ENCODE data around the gene TRRAP.

TRRAP gene

GRCh38 chr7:98985945-98986344, 107.6 kb downstream of the TRRAP start:
- DNase-seq, result no peak
- no peak for TF ChIP-seq GATA1 (IDR thresholded peaks at IDR 0.05; ENCODE audit: low read depth, low read length)

GRCh38 chr7:98988641-98989040, 110.3 kb downstream of the TRRAP start:
- TF ChIP-seq POLR2A (IDR thresholded peaks at IDR 0.05; ENCODE audit: low read length) (no peak), GATA1 (IDR thresholded peaks at IDR 0.05; ENCODE audit: low read depth, low read length) (no peak)
- no peak for DNase-seq

- TF ChIP-seq GATA1 (IDR thresholded peaks at IDR 0.05; ENCODE audit: low read depth, low read length) (no peak), POLR2A (IDR thresholded peaks at IDR 0.05; ENCODE audit: low read length) (no peak)
Measured at GRCh38 chr7:98990356-98990755, 112.0 kb downstream of the TRRAP start.

GRCh38 chr7:98991141-98991540, 112.8 kb downstream of the TRRAP start:
- DNase-seq, result no peak
- TF ChIP-seq POLR2A (IDR thresholded peaks at IDR 0.05; ENCODE audit: low read length), result no peak
- no peak for TF ChIP-seq GATA1 (IDR thresholded peaks at IDR 0.05; ENCODE audit: low read depth, low read length)

More at GRCh38 chr7:98990356-98990755, 112.0 kb downstream of the TRRAP start:
- no peak for DNase-seq

- no peak for DNase-seq
- no peak for TF ChIP-seq POLR2A (IDR thresholded peaks at IDR 0.05; ENCODE audit: low read length)
- TF ChIP-seq GATA1 (IDR thresholded peaks at IDR 0.05; ENCODE audit: low read depth, low read length), result no peak
Measured at GRCh38 chr7:98992076-98992475, 113.7 kb downstream of the TRRAP start.

- no peak for TF ChIP-seq GATA1 (IDR thresholded peaks at IDR 0.05; ENCODE audit: low read depth, low read length)
- TF ChIP-seq POLR2A (IDR thresholded peaks at IDR 0.05; ENCODE audit: low read length), result no peak
- DNase-seq, result no peak
Measured at GRCh38 chr7:98993024-98993897, 114.9 kb downstream of the TRRAP start.

- TF ChIP-seq POLR2A (IDR thresholded peaks at IDR 0.05; ENCODE audit: low read length), result no peak
- TF ChIP-seq GATA1 (IDR thresholded peaks at IDR 0.05; ENCODE audit: low read depth, low read length), result no peak
Measured at GRCh38 chr7:98994046-98994944, 116.0 kb downstream of the TRRAP start.

GRCh38 chr7:98995111-98995510, 116.8 kb downstream of the TRRAP start:
- TF ChIP-seq GATA1 (IDR thresholded peaks at IDR 0.05; ENCODE audit: low read depth, low read length), result no peak
- no peak for TF ChIP-seq POLR2A (IDR thresholded peaks at IDR 0.05; ENCODE audit: low read length)
- DNase-seq, result no peak

More at GRCh38 chr7:98994046-98994944, 116.0 kb downstream of the TRRAP start:
- DNase-seq, result no peak

- TF ChIP-seq GATA1 (IDR thresholded peaks at IDR 0.05; ENCODE audit: low read depth, low read length) (no peak), POLR2A (IDR thresholded peaks at IDR 0.05; ENCODE audit: low read length) (no peak)
- DNase-seq, result no peak
Measured at GRCh38 chr7:98995523-98996149, 117.3 kb downstream of the TRRAP start.

- TF ChIP-seq POLR2A (IDR thresholded peaks at IDR 0.05; ENCODE audit: low read length), result no peak
- no peak for TF ChIP-seq GATA1 (IDR thresholded peaks at IDR 0.05; ENCODE audit: low read depth, low read length)
Measured at GRCh38 chr7:98996150-98996552, 117.8 kb downstream of the TRRAP start.

GRCh38 chr7:98997846-98998245, 119.5 kb downstream of the TRRAP start:
- no peak for DNase-seq
- TF ChIP-seq POLR2A (IDR thresholded peaks at IDR 0.05; ENCODE audit: low read length) (no peak), GATA1 (IDR thresholded peaks at IDR 0.05; ENCODE audit: low read depth, low read length) (no peak)

More at GRCh38 chr7:98996150-98996552, 117.8 kb downstream of the TRRAP start:
- DNase-seq, result no peak

GRCh38 chr7:98998821-98999725, 120.7 kb downstream of the TRRAP start:
- TF ChIP-seq GATA1 (IDR thresholded peaks at IDR 0.05; ENCODE audit: low read depth, low read length) (no peak), POLR2A (IDR thresholded peaks at IDR 0.05; ENCODE audit: low read length) (no peak)

More at GRCh38 chr7:98998821-98999725, 120.7 kb downstream of the TRRAP start:
- no peak for DNase-seq

Measured in erythroblast (primary cell).